Endothelial cell of umbilical vein (primary cell): ENCODE data around the gene SLCO3A1.

Experiments used
- JUN ChIP-seq: IDR thresholded peaks from 2 replicates; pipeline ENCODE4 v1.6.1; 2011; ENCODE audit warnings: borderline replicate concordance, low read depth; ENCODE audit not compliant: insufficient read length, insufficient read depth
- POLR2A ChIP-seq: IDR thresholded peaks from 2 replicates; pipeline ENCODE4 v1.6.1; 2012; ENCODE audit warnings: low read depth, mild to moderate bottlenecking, control low read depth, low read length
- TF ChIP-seq, protein P1 (sequence below), 2 donors: IDR thresholded peaks; 1 replicate in 1 of 2; 2 replicates in 1 of 2; pipeline ENCODE4 v1.5.1; 2011; ENCODE audit warnings: low read length in 2 of 2, mild to moderate bottlenecking in 2 of 2, moderate library complexity in 2 of 2, control low read depth in 1 of 2, inconsistent platforms in 1 of 2, low read depth in 1 of 2; ENCODE audit not compliant: insufficient read depth in 1 of 2; ENCODE audit errors: extremely low read depth in 1 of 2

GRCh38 chr15:91866971-91867372, 13.5 kb downstream of the SLCO3A1 start:
- TF ChIP-seq, protein P1, sequence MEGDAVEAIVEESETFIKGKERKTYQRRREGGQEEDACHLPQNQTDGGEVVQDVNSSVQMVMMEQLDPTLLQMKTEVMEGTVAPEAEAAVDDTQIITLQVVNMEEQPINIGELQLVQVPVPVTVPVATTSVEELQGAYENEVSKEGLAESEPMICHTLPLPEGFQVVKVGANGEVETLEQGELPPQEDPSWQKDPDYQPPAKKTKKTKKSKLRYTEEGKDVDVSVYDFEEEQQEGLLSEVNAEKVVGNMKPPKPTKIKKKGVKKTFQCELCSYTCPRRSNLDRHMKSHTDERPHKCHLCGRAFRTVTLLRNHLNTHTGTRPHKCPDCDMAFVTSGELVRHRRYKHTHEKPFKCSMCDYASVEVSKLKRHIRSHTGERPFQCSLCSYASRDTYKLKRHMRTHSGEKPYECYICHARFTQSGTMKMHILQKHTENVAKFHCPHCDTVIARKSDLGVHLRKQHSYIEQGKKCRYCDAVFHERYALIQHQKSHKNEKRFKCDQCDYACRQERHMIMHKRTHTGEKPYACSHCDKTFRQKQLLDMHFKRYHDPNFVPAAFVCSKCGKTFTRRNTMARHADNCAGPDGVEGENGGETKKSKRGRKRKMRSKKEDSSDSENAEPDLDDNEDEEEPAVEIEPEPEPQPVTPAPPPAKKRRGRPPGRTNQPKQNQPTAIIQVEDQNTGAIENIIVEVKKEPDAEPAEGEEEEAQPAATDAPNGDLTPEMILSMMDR (IDR thresholded peaks at IDR 0.05; ENCODE audit: extremely low read depth in 1 of 2, insufficient read depth in 1 of 2, low read depth in 1 of 2, low read length in 2 of 2): no peak
- TF ChIP-seq JUN (no peak), POLR2A (no peak)
